Measurements from ENCODE around the gene CYP4F22. TPM values are rescaled to one million over a fixed set of nuclear protein-coding genes. Genes with fewer than 3 reads are reported as not detected.
"Not testable (repeated sequence)": the region's sequence is repeated elsewhere in the genome, so short reads cannot be mapped to it uniquely, and the experiment has no call there.

Gene CYP4F22
- total RNA-seq, 1 experiment from 2014 or later, result 78.3 TPM

- Histone ChIP-seq H3K4me3 (ENCODE audit: low read depth, low read length, poor library complexity, severe bottlenecking) (no peak overlapping the region), H3K9me3 (ENCODE audit: low read depth, low read length, poor library complexity, severe bottlenecking) (no peaks in the 10 kb centered on the region), H3K27me3 (replicated peaks; ENCODE audit: insufficient read depth, low read depth, low read length, poor library complexity) (no peaks in the 10 kb centered on the region), H3K4me1 (ENCODE audit: insufficient read depth, low read length, poor library complexity, severe bottlenecking) (peaks cover 46% of the 10 kb centered on the region), H3K36me3 (ENCODE audit: insufficient read depth, low read length, poor library complexity, severe bottlenecking) (no peaks in the 10 kb centered on the region), H3K27ac (ENCODE audit: low read depth, low read length, poor library complexity, severe bottlenecking) (peak overlapping the region; percentile 66)
- TF ChIP-seq EZH2 (IDR thresholded peaks at IDR 0.05; ENCODE audit: borderline replicate concordance, low read depth, low read length, poor library complexity, severe bottlenecking) (no peak), CTCF (conservative IDR thresholded peaks at IDR 0.05; ENCODE audit: low read depth, low read length) (no peak)
- intact Hi-C loops (cut with micrococcal nuclease; ENCODE audit: unreplicated experiment), result loop anchor here (5.0 kb wide), 2 partner anchors 51 to 89 kb away; partner anchors contain the start of gene AKAP8L
- DNase-seq (ENCODE audit: low spot score), result no peak
- CTCF ChIA-PET, result no interaction called here
- BruUV-seq (replicated peaks), result no TSS peak
- POLR2A ChIA-PET (ENCODE audit: low non-redundant PET), result no interaction called here
Measured at GRCh38 chr19:15506074-15506571, 2.2 kb upstream of the CYP4F22 start.

GRCh38 chr19:15507068-15508034 lies 974 bp upstream of the CYP4F22 start:
- Histone ChIP-seq H3K27ac (ENCODE audit: low read depth, low read length, poor library complexity, severe bottlenecking) (peak overlapping the region; percentile 81), H3K36me3 (ENCODE audit: insufficient read depth, low read length, poor library complexity, severe bottlenecking) (peaks cover 8% of the 10 kb centered on the region), H3K4me1 (ENCODE audit: insufficient read depth, low read length, poor library complexity, severe bottlenecking) (peaks cover 39% of the 10 kb centered on the region), H3K27me3 (replicated peaks; ENCODE audit: insufficient read depth, low read depth, low read length, poor library complexity) (no peaks in the 10 kb centered on the region), H3K4me3 (ENCODE audit: low read depth, low read length, poor library complexity, severe bottlenecking) (peak overlapping the region; percentile 71), H3K9me3 (ENCODE audit: low read depth, low read length, poor library complexity, severe bottlenecking) (no peaks in the 10 kb centered on the region)
- no peak for TF ChIP-seq CTCF (conservative IDR thresholded peaks at IDR 0.05; ENCODE audit: low read depth, low read length)
- no peak for TF ChIP-seq EZH2 (IDR thresholded peaks at IDR 0.05; ENCODE audit: borderline replicate concordance, low read depth, low read length, poor library complexity, severe bottlenecking)
- TSS peak; percentile 57 for BruUV-seq (replicated peaks)
- POLR2A ChIA-PET (ENCODE audit: low non-redundant PET), result no interaction called here
- peak; percentile 78 for DNase-seq (ENCODE audit: low spot score)
- intact Hi-C loops (cut with micrococcal nuclease; ENCODE audit: unreplicated experiment), result loop anchor here (5.0 kb wide), 2 partner anchors 50 to 90 kb away; partner anchors contain the start of gene AKAP8L
- CTCF ChIA-PET, result no interaction called here

- POLR2A ChIA-PET (ENCODE audit: low non-redundant PET), result no interaction called here
- Histone ChIP-seq H3K9me3 (ENCODE audit: low read depth, low read length, poor library complexity, severe bottlenecking) (peaks cover 10% of the 10 kb centered on the region), H3K27me3 (replicated peaks; ENCODE audit: insufficient read depth, low read depth, low read length, poor library complexity) (no peaks in the 10 kb centered on the region), H3K27ac (ENCODE audit: low read depth, low read length, poor library complexity, severe bottlenecking) (no peak overlapping the region), H3K4me1 (ENCODE audit: insufficient read depth, low read length, poor library complexity, severe bottlenecking) (peaks cover 18% of the 10 kb centered on the region), H3K4me3 (ENCODE audit: low read depth, low read length, poor library complexity, severe bottlenecking) (no peak overlapping the region), H3K36me3 (ENCODE audit: insufficient read depth, low read length, poor library complexity, severe bottlenecking) (peaks cover 8% of the 10 kb centered on the region)
- TSS peak; percentile 11 for BruUV-seq (replicated peaks)
- DNase-seq (ENCODE audit: low spot score), result no peak
- CTCF ChIA-PET, result no interaction called here
- intact Hi-C loops (cut with micrococcal nuclease; ENCODE audit: unreplicated experiment), result no loop called here
- TF ChIP-seq EZH2 (IDR thresholded peaks at IDR 0.05; ENCODE audit: borderline replicate concordance, low read depth, low read length, poor library complexity, severe bottlenecking) (no peak), CTCF (conservative IDR thresholded peaks at IDR 0.05; ENCODE audit: low read depth, low read length) (no peak)
Measured at GRCh38 chr19:15511671-15512424, 3.5 kb downstream of the CYP4F22 start.

- DNase-seq (ENCODE audit: low spot score), result not testable (repeated sequence)
Measured at GRCh38 chr19:15515227-15515625, 6.9 kb downstream of the CYP4F22 start.

More at GRCh38 chr19:15515227-15515625, 6.9 kb downstream of the CYP4F22 start:
- H3K4me3 ChIP-seq (ENCODE audit: low read depth, low read length, poor library complexity, severe bottlenecking); H3K27me3 ChIP-seq (replicated peaks; ENCODE audit: insufficient read depth, low read depth, low read length, poor library complexity); intact Hi-C loops (cut with micrococcal nuclease; ENCODE audit: unreplicated experiment); H3K36me3 ChIP-seq (ENCODE audit: insufficient read depth, low read length, poor library complexity, severe bottlenecking); POLR2A ChIA-PET (ENCODE audit: low non-redundant PET); BruUV-seq (replicated peaks); CTCF ChIA-PET; H3K4me1 ChIP-seq (ENCODE audit: insufficient read depth, low read length, poor library complexity, severe bottlenecking); H3K27ac ChIP-seq (ENCODE audit: low read depth, low read length, poor library complexity, severe bottlenecking): not testable (repeated sequence)
- peaks cover 15% of the 10 kb centered on the region for H3K9me3 ChIP-seq (ENCODE audit: low read depth, low read length, poor library complexity, severe bottlenecking)
